BLaER1 treated with 17β-estradiol and CSF1 and Interleukin-3, amounts not matched to agents 10 nM and 100 nM (cell line): ENCODE results near the gene SEMA4C.
A peak's percentile ranks its signal among the peaks of the same experiment; 100 is the strongest.

Experiments
- H3K27ac ChIP-seq, 11 experiments: shearing (Covaris generic); formaldehyde crosslinking; 2 replicates each; pipeline ENCODE4 v1.8.1; 2022
- H3K27me3 ChIP-seq, 11 experiments: shearing (Covaris generic); formaldehyde crosslinking; 2 replicates each; pipeline ENCODE4 v1.8.1; 2022
- H3K36me3 ChIP-seq, 11 experiments: shearing (Covaris generic); formaldehyde crosslinking; 2 replicates each; pipeline ENCODE4 v1.8.1; 2022
- H3K4me1 ChIP-seq, 10 experiments: shearing (Covaris generic); formaldehyde crosslinking; 2 replicates each; pipeline ENCODE4 v1.8.1; 2022
- H3K4me2 ChIP-seq, 11 experiments: shearing (Covaris generic); formaldehyde crosslinking; 2 replicates each; pipeline ENCODE4 v1.8.1; 2022
- H3K4me3 ChIP-seq, 10 experiments: shearing (Covaris generic); formaldehyde crosslinking; 2 replicates each; pipeline ENCODE4 v1.8.1; 2022
- H3K9ac ChIP-seq, 11 experiments: shearing (Covaris generic); formaldehyde crosslinking; 2 replicates each; pipeline ENCODE4 v1.8.1; 2022
- H3K9me3 ChIP-seq, 11 experiments: shearing (Covaris generic); formaldehyde crosslinking; replicated peaks in 1 of 11; 2 replicates each; pipeline ENCODE4 v1.8.1; 2022
- H4K20me1 ChIP-seq, 11 experiments: shearing (Covaris generic); formaldehyde crosslinking; 2 replicates each; pipeline ENCODE4 v1.8.1; 2022
- Cebpa-rat ChIP-seq, 11 experiments: shearing (Covaris generic); IDR thresholded peaks; 2 replicates each; pipeline ENCODE4 v1.8.1; 2022

Gene SEMA4C

DNA sequence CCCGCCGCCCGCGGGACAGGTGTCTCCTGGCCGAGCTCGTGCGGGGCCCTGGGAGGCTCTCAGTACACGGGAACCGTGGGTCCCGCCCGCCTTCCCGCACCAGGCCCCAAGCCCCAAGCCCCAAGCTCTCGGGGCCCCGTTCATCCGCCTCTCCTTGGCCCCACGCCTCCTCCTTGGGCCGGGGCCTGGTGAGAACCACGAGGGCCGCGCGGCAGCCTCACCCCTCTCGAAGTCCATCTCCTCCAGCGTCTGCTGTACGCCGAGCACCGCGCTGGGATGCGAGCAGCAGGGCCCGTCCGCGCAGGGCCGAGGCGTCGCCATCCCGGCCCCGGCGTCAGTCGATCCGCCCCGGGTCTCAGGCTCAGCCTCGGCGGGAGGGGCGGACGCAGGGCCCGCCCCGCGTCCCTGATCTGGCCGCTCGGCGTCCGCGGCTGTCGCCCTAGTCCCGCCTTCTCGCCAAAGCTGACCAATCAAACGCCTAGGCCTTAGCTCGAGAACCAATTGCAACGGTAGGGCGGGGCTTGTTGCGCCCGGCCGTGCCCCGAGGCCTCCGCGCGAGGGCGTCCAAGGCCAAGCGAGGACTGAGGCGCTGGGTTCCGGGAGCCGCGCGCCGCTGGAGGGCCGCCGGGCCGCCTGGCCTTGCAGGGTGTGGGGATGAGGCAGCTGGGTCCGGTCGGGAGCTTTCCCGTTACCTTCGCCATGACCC is 12.1 kb downstream of the SEMA4C start, which contains the start of gene ANKRD39:
Gene ANKRD39 (minus strand): TSS at position 350 of the 706 bp plus-strand sequence. CDS start 29 bp downstream, at position 321.
- peaks cover 43 to 81% (median 75%) of the 10 kb centered on the region in 10 experiments for H3K4me1 ChIP-seq
- peaks cover 12 to 70% (median 30%) of the 10 kb centered on the region in 11 experiments; a peak in 18 of 22 replicates for H4K20me1 ChIP-seq
- TF ChIP-seq Cebpa-rat (IDR thresholded peaks at IDR 0.05): no peak
- H3K9me3 ChIP-seq: no peaks in the 10 kb centered on the region
- peak within 1 kb of the TSS; percentile 67 to 86 (median 79) for H3K4me3 ChIP-seq
- peak within 1 kb of the TSS; percentile 78 to 90 (median 85) for H3K9ac ChIP-seq
- H3K27me3 ChIP-seq: no peaks in the 10 kb centered on the region
- peaks cover 27 to 46% (median 38%) of the 10 kb centered on the region in 11 experiments for H3K36me3 ChIP-seq
- H3K27ac ChIP-seq: peak within 1 kb of the TSS; percentile 40 to 90 (median 85); a peak in 21 of 22 replicates
- peak within 1 kb of the TSS; percentile 89 to 100 (median 99) for H3K4me2 ChIP-seq

DNA sequence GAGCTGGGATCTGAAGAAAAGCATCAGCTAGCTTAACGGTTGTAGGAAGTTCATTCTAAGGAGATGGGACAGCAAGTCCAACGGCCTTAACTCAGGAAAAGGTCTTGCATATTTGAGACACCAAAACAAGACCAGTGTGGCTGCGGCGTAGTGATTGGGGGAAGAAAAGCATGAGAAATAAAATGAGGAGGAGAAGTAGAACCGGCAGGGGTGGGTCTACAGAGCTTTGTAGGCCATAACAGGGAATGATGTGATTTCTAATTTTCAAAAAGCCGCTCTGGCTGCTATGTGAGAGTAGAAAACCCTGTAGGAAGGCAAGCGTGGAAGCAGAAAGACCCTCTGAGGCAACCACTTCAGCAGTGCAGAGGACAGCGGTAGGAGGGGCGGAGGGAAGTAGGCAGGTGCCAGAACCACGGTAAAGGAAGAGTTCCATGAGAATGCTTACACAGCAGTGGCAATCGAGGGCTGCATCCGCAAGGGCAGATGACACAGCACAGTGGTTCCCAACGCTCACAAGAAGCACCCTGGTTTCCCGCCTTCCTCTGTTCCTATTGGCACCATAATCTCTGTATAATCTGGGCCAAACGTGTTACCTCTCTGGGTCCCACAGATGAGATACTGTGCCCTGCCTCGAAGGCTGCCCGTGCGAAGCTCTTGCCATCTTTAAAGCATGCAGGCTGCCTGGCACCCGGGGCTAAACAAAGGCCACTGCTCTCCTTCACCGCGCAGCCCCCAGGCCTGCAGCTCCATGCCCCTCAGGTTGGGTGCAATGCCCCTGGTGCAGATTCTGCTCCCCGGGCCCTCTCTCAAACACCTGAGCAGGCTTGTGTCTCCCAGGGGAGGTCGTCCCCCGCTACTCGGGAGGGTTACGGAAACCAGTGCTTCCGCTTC is 12.9 kb downstream of the SEMA4C start:
- Histone ChIP-seq H3K4me1 (peaks cover 35 to 73% (median 67%) of the 10 kb centered on the region in 10 experiments), H4K20me1 (peaks cover 10 to 62% (median 30%) of the 10 kb centered on the region in 11 experiments; a peak in 18 of 22 replicates), H3K27me3 (no peaks in the 10 kb centered on the region), H3K27ac (peak overlapping the region; percentile 40 to 90 (median 85); a peak in 21 of 22 replicates), H3K36me3 (peaks cover 35 to 48% (median 43%) of the 10 kb centered on the region in 11 experiments), H3K4me3 (peak overlapping the region; percentile 67 to 86 (median 79)), H3K4me2 (peak overlapping the region; percentile 89 to 100 (median 99)), H3K9me3 (no peaks in the 10 kb centered on the region), H3K9ac (peak overlapping the region; percentile 78 to 90 (median 85); a peak in 21 of 22 replicates)
- no peak for TF ChIP-seq Cebpa-rat (IDR thresholded peaks at IDR 0.05)

DNA sequence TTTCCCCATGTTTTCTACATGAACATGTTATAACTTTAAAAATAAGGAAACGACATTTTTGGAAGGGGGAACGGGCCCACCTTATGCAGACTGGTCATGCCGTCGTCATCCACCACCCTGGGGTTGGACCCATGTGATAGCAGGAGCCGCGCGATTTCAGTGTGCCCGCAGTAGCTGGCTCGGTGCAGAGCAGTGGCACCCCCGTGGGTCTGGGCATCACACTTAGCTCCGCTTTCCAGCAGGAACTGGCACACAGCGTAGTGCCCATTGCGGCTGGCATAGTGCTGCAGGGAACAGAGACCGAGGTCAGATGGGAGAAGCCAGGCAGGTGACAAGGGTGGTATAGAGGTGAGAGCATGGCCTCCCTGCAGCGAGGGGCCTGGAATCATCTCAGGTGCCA is 16.6 kb downstream of the SEMA4C start:
- Histone ChIP-seq H3K27me3 (no peaks in the 10 kb centered on the region), H4K20me1 (peaks cover 0 to 33% (median 8%) of the 10 kb centered on the region in 11 experiments; a peak in 6 of 22 replicates), H3K4me2 (no peak overlapping the region), H3K27ac (no peak overlapping the region), H3K4me1 (peaks cover 13 to 37% (median 33%) of the 10 kb centered on the region in 10 experiments), H3K9ac (no peak overlapping the region), H3K36me3 (peaks cover 53 to 67% (median 61%) of the 10 kb centered on the region in 11 experiments), H3K9me3 (no peaks in the 10 kb centered on the region), H3K4me3 (no peak overlapping the region)
- no peak for TF ChIP-seq Cebpa-rat (IDR thresholded peaks at IDR 0.05)

DNA sequence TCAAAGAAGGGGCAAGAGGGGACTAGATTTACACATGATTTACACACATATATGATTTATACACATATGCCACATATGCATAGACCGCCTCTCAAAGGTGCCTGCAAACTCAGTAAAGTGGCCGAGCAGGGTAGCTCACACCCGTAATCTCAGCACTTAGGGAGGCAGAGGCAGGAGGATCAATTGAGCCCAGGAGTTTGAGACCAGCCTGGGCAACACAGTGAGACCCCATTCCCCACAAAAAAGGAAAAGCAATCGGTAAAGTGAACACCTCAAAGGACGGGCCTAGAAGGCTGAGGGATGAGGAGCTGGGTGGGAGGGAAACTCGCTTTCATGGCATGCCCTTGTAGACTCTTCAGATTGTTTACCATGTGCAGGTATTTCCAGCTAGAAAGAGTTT is 17.2 kb downstream of the SEMA4C start:
- peaks cover 0 to 36% (median 8%) of the 10 kb centered on the region in 11 experiments; a peak in 6 of 22 replicates for H4K20me1 ChIP-seq
- H3K9ac ChIP-seq: no peak overlapping the region
- TF ChIP-seq Cebpa-rat (IDR thresholded peaks at IDR 0.05): no peak
- H3K4me2 ChIP-seq: no peak overlapping the region
- H3K4me1 ChIP-seq: peaks cover 17 to 42% (median 37%) of the 10 kb centered on the region in 10 experiments
- no peaks in the 10 kb centered on the region for H3K27me3 ChIP-seq
- H3K27ac ChIP-seq: no peak overlapping the region
- no peaks in the 10 kb centered on the region for H3K9me3 ChIP-seq
- H3K36me3 ChIP-seq: peaks cover 59 to 73% (median 68%) of the 10 kb centered on the region in 11 experiments
- H3K4me3 ChIP-seq: no peak overlapping the region

DNA sequence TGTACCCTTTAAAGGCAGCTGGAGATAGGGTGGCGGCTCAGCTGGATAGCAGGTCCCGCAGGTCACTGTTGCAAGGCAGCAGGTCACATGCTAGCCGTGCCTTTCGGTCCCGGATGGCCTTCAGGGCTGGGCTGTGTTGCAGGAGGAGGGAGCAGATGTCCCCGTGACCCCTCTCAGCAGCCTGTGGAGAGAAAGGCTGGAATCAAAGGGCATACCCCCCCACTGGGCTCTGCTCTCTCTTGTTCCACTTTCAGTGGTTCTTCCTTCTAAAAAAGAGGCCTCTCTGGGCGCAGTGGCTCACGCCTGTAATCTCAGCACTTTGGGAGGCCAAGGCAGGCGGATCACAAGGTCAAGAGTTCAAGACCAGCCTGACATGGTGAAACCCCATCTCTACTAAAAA is 21.6 kb downstream of the SEMA4C start:
- Histone ChIP-seq H3K4me1 (peaks cover 0 to 16% (median 9%) of the 10 kb centered on the region in 10 experiments; a peak in 14 of 20 replicates), H3K27me3 (peaks cover 0 to 4% (median 3%) of the 10 kb centered on the region in 11 experiments; a peak in 9 of 22 replicates), H3K4me3 (no peak overlapping the region), H3K9me3 (no peaks in the 10 kb centered on the region), H3K9ac (peak overlapping the region in 1 of 11 experiments; percentile 29; a peak in 1 of 22 replicates), H3K4me2 (0 out of 22 replicates have a peak overlapping the region, but pooled peaks of 1 of the 11 experiments have one; percentile 11), H3K36me3 (peaks cover 58 to 95% (median 91%) of the 10 kb centered on the region in 11 experiments), H3K27ac (no peak overlapping the region), H4K20me1 (peaks cover 0 to 24% (median under 1%) of the 10 kb centered on the region in 11 experiments; a peak in 5 of 22 replicates)
- no peak for TF ChIP-seq Cebpa-rat (IDR thresholded peaks at IDR 0.05)

DNA sequence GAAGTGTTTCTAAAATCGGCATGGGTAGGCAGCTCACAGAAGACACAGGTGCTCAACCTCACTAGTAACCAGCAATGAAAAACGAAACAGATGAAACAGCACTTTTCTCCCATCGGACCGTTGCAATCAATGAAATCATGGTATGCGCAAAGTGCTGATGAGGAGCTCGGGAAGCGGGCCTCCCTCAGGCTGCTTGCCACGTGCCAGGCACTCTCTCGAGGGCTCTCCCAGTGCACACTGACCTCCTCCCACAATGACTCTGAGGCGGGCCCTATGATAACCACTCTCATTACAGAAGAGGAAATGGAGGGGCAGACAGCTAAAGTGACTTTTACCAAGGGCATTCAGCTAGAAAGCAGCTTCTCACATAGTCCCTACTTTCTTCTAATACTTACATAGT is 22.3 kb downstream of the SEMA4C start:
- Histone ChIP-seq H3K4me3 (no peak overlapping the region), H3K27ac (no peak overlapping the region), H3K4me2 (no peak overlapping the region), H3K4me1 (peaks cover 0 to 21% (median 10%) of the 10 kb centered on the region in 10 experiments; a peak in 14 of 20 replicates), H4K20me1 (peaks cover 0 to 27% (median 0%) of the 10 kb centered on the region in 11 experiments; a peak in 4 of 22 replicates), H3K36me3 (peaks cover 52 to 91% (median 86%) of the 10 kb centered on the region in 11 experiments), H3K9ac (no peak overlapping the region), H3K27me3 (peaks cover 0 to 4% (median 3%) of the 10 kb centered on the region in 11 experiments; a peak in 9 of 22 replicates), H3K9me3 (no peaks in the 10 kb centered on the region)
- no peak for TF ChIP-seq Cebpa-rat (IDR thresholded peaks at IDR 0.05)

DNA sequence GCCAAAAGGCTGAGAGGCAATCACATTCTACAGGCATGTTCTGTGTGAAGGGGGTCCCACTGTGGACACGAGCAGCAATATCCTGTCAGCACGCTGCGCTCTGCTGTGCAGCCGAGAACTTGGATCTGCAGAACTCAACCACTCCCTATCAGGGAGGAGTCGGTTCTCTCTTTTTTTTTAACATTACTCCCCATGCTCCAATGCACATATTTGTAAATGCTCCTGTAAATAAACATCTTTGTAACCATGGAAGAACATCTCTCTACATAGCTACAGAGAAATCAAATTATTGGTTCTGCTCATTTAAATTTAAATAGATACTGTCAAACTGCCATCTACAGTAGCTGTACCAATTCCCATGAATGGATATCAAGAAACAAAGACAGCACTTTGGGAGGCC is 23.1 kb downstream of the SEMA4C start:
- Histone ChIP-seq H3K9me3 (no peaks in the 10 kb centered on the region), H3K27me3 (peaks cover 0 to 4% (median 3%) of the 10 kb centered on the region in 11 experiments; a peak in 9 of 22 replicates), H4K20me1 (peaks cover 0 to 31% (median 0%) of the 10 kb centered on the region in 11 experiments; a peak in 4 of 22 replicates), H3K36me3 (peaks cover 45 to 84% (median 79%) of the 10 kb centered on the region in 11 experiments), H3K27ac (no peak overlapping the region), H3K4me2 (no peak overlapping the region), H3K4me3 (no peak overlapping the region), H3K4me1 (peaks cover 0 to 21% (median 10%) of the 10 kb centered on the region in 10 experiments; a peak in 14 of 20 replicates), H3K9ac (no peak overlapping the region)
- TF ChIP-seq Cebpa-rat (IDR thresholded peaks at IDR 0.05): no peak

DNA sequence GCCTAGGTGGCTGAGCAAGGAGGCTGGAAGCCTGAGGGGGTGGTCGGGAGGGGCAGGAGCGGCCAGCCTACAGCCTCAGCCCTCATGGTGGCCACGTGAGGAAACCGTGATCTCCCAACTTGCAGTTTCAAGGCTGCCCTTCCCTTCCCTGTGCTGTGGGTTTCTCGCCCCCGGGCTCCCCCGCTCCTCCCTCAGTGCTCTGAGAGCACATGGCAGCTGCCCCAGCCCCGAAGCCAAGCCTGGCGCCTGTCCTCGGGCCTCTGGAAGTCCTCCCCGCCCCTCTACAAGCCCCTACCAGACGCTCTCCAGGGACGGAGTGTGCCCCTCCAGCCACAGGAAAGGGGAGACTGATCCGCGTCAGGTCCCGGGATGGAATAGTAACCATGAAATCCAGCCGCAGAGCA is 25.5 kb downstream of the SEMA4C start:
- H3K9me3 ChIP-seq: no peaks in the 10 kb centered on the region

More for the DNA sequence above, 25.5 kb downstream of the SEMA4C start:
- peaks cover 0 to 4% (median 3%) of the 10 kb centered on the region in 11 experiments; a peak in 9 of 22 replicates for H3K27me3 ChIP-seq
- peaks cover 21 to 73% (median 60%) of the 10 kb centered on the region in 11 experiments for H3K36me3 ChIP-seq
- H3K4me3 ChIP-seq: no peak overlapping the region
- no peak overlapping the region for H3K9ac ChIP-seq
- no peak overlapping the region for H3K27ac ChIP-seq
- no peak for TF ChIP-seq Cebpa-rat (IDR thresholded peaks at IDR 0.05)
- H4K20me1 ChIP-seq: peaks cover 0 to 47% (median 0%) of the 10 kb centered on the region in 11 experiments; a peak in 7 of 22 replicates
- H3K4me2 ChIP-seq: no peak overlapping the region
- peaks cover 12 to 36% (median 26%) of the 10 kb centered on the region in 10 experiments for H3K4me1 ChIP-seq
